Femur (tissue), 1 donor: Measurements from ENCODE around the gene REPS2.
A peak's percentile ranks its signal among the peaks of the same experiment; 100 is the strongest.

Experiments
- DNase-seq: peaks from one replicate; pipeline ENCODE4 v3.0.0-alpha.2; 2017

REPS2 gene

GRCh38 chrX:17098516-17099247 lies 152.2 kb downstream of the REPS2 start:
- no peak for DNase-seq

- DNase-seq, result no peak
These were observed 158.0 kb downstream of the REPS2 start for GRCh38 chrX:17104433-17104832.

- no peak for DNase-seq
These were observed 174.4 kb downstream of the REPS2 start for GRCh38 chrX:17120816-17121215.

GRCh38 chrX:17154001-17154400 lies 207.5 kb downstream of the REPS2 start:
- DNase-seq, result no peak

GRCh38 chrX:17160975-17161374 lies 214.5 kb downstream of the REPS2 start:
- no peak for DNase-seq

- no peak for DNase-seq
These were observed 215.5 kb downstream of the REPS2 start for GRCh38 chrX:17161991-17162390.

- no peak for DNase-seq
These were observed 217.6 kb downstream of the REPS2 start for GRCh38 chrX:17164079-17164478.

GRCh38 chrX:17164941-17165340 lies 218.5 kb downstream of the REPS2 start:
- DNase-seq, result no peak

- no peak for DNase-seq
These were observed 221.5 kb downstream of the REPS2 start for GRCh38 chrX:17167915-17168314.

GRCh38 chrX:17170973-17171372 lies 224.5 kb downstream of the REPS2 start:
- DNase-seq, result no peak

GRCh38 chrX:17174671-17175070 lies 228.2 kb downstream of the REPS2 start:
- DNase-seq, result peak; percentile 46

- DNase-seq, result no peak
These were observed 235.9 kb downstream of the REPS2 start for GRCh38 chrX:17182317-17182716.

- no peak for DNase-seq
These were observed 237.1 kb downstream of the REPS2 start for GRCh38 chrX:17183566-17183965.

- DNase-seq, result no peak
These were observed 239.0 kb downstream of the REPS2 start for GRCh38 chrX:17185431-17185830.

- peak; percentile 28 for DNase-seq
These were observed 240.8 kb downstream of the REPS2 start for GRCh38 chrX:17187136-17187756.

- no peak for DNase-seq
These were observed 245.6 kb downstream of the REPS2 start for GRCh38 chrX:17192106-17192505.
